NK-92 treated with Interleukin-12 subunit alpha and Interleukin-12 subunit beta, amount 100 ng/mL, for 24 hours (cell line): ENCODE measurements around the gene LPP.

Source experiments
- DNase-seq: peaks from one replicate; lab custom pipeline; 2025; lab: John Stamatoyannopoulos, UW

Gene LPP

GRCh38 chr3:188749830-188750229 lies 595.9 kb downstream of the LPP start:
- no peak for DNase-seq

- no peak for DNase-seq
These were observed 596.7 kb downstream of the LPP start for GRCh38 chr3:188750617-188751016.

- DNase-seq = no peak
These were observed 598.9 kb downstream of the LPP start for GRCh38 chr3:188752850-188753249.

- no peak for DNase-seq
These were observed 600.3 kb downstream of the LPP start for GRCh38 chr3:188754267-188754666.

- DNase-seq = no peak
These were observed 602.3 kb downstream of the LPP start for GRCh38 chr3:188756241-188756640.

GRCh38 chr3:188759336-188760005 lies 605.5 kb downstream of the LPP start:
- no peak for DNase-seq

- no peak for DNase-seq
These were observed 606.5 kb downstream of the LPP start for GRCh38 chr3:188760408-188760807.

GRCh38 chr3:188761439-188761838 lies 607.5 kb downstream of the LPP start:
- no peak for DNase-seq

- no peak for DNase-seq
These were observed 608.0 kb downstream of the LPP start for GRCh38 chr3:188761964-188762363.

- DNase-seq = no peak
These were observed 610.7 kb downstream of the LPP start for GRCh38 chr3:188764609-188765008.

- DNase-seq = no peak
These were observed 615.9 kb downstream of the LPP start for GRCh38 chr3:188769831-188770230.

- DNase-seq = no peak
These were observed 618.9 kb downstream of the LPP start for GRCh38 chr3:188772886-188773285.

- no peak for DNase-seq
These were observed 621.5 kb downstream of the LPP start for GRCh38 chr3:188775412-188775811.

- no peak for DNase-seq
These were observed 622.5 kb downstream of the LPP start for GRCh38 chr3:188776447-188776846.

GRCh38 chr3:188778091-188778852 lies 624.3 kb downstream of the LPP start:
- DNase-seq = no peak

- DNase-seq = no peak
These were observed 625.5 kb downstream of the LPP start for GRCh38 chr3:188779281-188779980.

- DNase-seq = no peak
These were observed 626.5 kb downstream of the LPP start for GRCh38 chr3:188780193-188781147.

- no peak for DNase-seq
These were observed 628.7 kb downstream of the LPP start for GRCh38 chr3:188782613-188783124.

- DNase-seq = no peak
These were observed 632.5 kb downstream of the LPP start for GRCh38 chr3:188786424-188786823.

- peak; percentile 52 for DNase-seq
These were observed 634.7 kb downstream of the LPP start for GRCh38 chr3:188788621-188789081.

- no peak for DNase-seq
These were observed 635.3 kb downstream of the LPP start for GRCh38 chr3:188789251-188789650.

GRCh38 chr3:188791311-188791710 lies 637.4 kb downstream of the LPP start:
- DNase-seq = no peak
